GM12892 (cell line): ENCODE measurements around the gene RASL11B. TPM values are rescaled to one million over a fixed set of nuclear protein-coding genes. Genes with fewer than 3 reads are reported as not detected.
"Not testable (repeated sequence)": the region's sequence is repeated elsewhere in the genome, so short reads cannot be mapped to it uniquely, and the experiment has no call there.

Experiments used
- DNase-seq: peaks from one replicate; pipeline ENCODE4 v3.0.0; 2011; ENCODE audit not compliant: insufficient read length
- FAIRE-seq: peaks from 2 replicates; lab custom pipeline; 2011; peaks lifted over from hg19 to GRCh38; lab: Jason Lieb, UNC
- POLR2A ChIP-seq: IDR thresholded peaks from 2 replicates; pipeline ENCODE4 v1.6.1; 2011; ENCODE audit warnings: low read depth, low read length, control low read depth
- POLR2AphosphoS5 ChIP-seq: IDR thresholded peaks from 2 replicates; pipeline ENCODE4 v1.6.1; 2011; ENCODE audit warnings: low read depth, low read length, control low read depth
- TAF1 ChIP-seq: IDR thresholded peaks from 2 replicates; pipeline ENCODE4 v1.6.1; 2011; ENCODE audit warnings: low read depth, mild to moderate bottlenecking, control low read depth, low read length, borderline replicate concordance
- polyA plus RNA-seq: library from polyadenylated mRNA; unstranded; fragments of >200 nt; gene quantifications from one replicate; pipeline ENCODE4 v1.2.1, GENCODE V29; 2012; ENCODE audit warnings: missing spikeins, inconsistent platforms; ENCODE audit not compliant: missing spikeins

The RASL11B gene
- polyA plus RNA-seq, result not detected

DNA sequence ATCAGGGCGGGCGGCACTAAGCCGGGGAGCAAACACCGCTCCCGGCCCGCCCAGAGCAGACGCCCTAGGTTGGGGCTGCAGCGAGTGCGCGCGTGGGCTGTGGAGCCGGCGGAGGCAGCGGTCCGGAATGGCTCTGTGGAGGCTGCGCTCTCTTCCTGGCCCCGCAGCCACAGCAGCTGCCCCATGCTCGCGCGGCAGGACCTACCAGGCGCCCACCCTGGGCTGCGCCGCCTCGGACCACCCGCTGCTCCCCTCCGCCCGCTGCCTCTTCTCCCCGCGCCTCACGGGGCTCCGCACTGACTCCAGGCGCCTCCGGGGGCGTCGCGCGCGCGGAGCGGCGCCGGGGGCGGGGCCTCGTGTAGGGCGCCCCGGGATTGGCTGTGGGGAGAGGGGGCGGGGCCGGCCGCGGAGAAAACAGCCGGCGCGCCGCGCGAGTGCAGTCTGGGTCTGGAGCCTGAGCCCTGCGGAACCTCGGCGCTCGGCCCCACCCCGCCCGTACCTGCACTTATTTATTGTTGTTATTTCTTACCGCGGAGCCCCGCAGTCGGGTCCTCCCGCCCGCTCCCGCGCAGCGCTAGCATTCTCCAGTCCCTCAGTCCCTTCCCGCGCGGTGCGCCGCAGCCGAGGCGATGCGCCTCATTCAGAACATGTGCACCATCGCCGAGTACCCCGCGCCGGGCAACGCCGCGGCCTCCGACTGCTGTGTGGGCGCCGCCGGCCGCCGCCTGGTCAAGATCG lies at the start of gene RASL11B:
Gene RASL11B (plus strand): TSS at position 439 of the 738 bp plus-strand sequence. CDS start 191 bp downstream, at position 630.
- FAIRE-seq, result peak; percentile 84
- TF ChIP-seq POLR2AphosphoS5 (no peak), TAF1 (0 out of 2 replicates have a peak, but pooled peaks have one; percentile 22), POLR2A (no peak)
- peak; percentile 95 for DNase-seq

- FAIRE-seq, result no peak
- no peak for DNase-seq
Measured at GRCh38 chr4:52813546-52813945, 48.6 kb upstream of the RASL11B start.

DNA sequence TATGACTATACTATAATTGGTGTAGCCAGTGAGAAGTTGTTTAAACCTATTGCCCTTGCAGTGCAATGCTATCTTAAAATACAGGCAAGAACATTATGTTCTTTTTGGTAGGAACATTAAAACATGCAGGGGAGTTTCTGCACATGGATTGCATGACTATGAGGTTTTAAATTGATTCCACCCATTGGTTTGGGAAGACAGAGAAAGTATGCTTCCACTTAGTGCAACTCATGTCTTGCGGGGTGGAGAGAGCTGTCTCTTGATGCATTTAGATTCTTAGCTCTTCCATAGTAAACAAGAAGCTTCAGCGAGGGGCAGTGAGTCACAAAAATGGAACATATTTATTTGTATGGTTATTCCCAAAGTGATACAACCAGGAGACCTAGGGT lies 39.5 kb upstream of the RASL11B start:
- no peak for TF ChIP-seq TAF1
- TF ChIP-seq POLR2AphosphoS5, result no peak
- TF ChIP-seq POLR2A, result no peak
- FAIRE-seq (no peak), DNase-seq (no peak)

More at GRCh38 chr4:52813546-52813945, 48.6 kb upstream of the RASL11B start:
- TF ChIP-seq TAF1 (no peak), POLR2A (no peak)

- TF ChIP-seq TAF1 (no peak), POLR2AphosphoS5 (no peak), POLR2A (no peak)
- FAIRE-seq (no peak), DNase-seq (no peak)
Measured at GRCh38 chr4:52822972-52823701, 39.0 kb upstream of the RASL11B start.

GRCh38 chr4:52823702-52824092 lies 38.4 kb upstream of the RASL11B start:
- no peak for TF ChIP-seq POLR2A
- no peak for TF ChIP-seq TAF1
- no peak for TF ChIP-seq POLR2AphosphoS5
- no peak for DNase-seq
- no peak for FAIRE-seq

- no peak for FAIRE-seq
- DNase-seq, result no peak
- TF ChIP-seq POLR2A, result no peak
- TF ChIP-seq TAF1, result no peak
- no peak for TF ChIP-seq POLR2AphosphoS5
Measured at GRCh38 chr4:52824270-52824602, 37.9 kb upstream of the RASL11B start.

GRCh38 chr4:52824603-52825459 lies 37.3 kb upstream of the RASL11B start:
- no peak for FAIRE-seq
- DNase-seq, result no peak
- TF ChIP-seq TAF1, result no peak
- no peak for TF ChIP-seq POLR2A
- no peak for TF ChIP-seq POLR2AphosphoS5

- FAIRE-seq (no peak), DNase-seq (no peak)
- no peak for TF ChIP-seq POLR2AphosphoS5
- no peak for TF ChIP-seq POLR2A
- no peak for TF ChIP-seq TAF1
Measured at GRCh38 chr4:52825460-52826090, 36.5 kb upstream of the RASL11B start.

GRCh38 chr4:52833941-52834525 lies 28.1 kb upstream of the RASL11B start:
- no peak for TF ChIP-seq TAF1
- no peak for TF ChIP-seq POLR2AphosphoS5
- no peak for TF ChIP-seq POLR2A
- no peak for FAIRE-seq
- no peak for DNase-seq

DNA sequence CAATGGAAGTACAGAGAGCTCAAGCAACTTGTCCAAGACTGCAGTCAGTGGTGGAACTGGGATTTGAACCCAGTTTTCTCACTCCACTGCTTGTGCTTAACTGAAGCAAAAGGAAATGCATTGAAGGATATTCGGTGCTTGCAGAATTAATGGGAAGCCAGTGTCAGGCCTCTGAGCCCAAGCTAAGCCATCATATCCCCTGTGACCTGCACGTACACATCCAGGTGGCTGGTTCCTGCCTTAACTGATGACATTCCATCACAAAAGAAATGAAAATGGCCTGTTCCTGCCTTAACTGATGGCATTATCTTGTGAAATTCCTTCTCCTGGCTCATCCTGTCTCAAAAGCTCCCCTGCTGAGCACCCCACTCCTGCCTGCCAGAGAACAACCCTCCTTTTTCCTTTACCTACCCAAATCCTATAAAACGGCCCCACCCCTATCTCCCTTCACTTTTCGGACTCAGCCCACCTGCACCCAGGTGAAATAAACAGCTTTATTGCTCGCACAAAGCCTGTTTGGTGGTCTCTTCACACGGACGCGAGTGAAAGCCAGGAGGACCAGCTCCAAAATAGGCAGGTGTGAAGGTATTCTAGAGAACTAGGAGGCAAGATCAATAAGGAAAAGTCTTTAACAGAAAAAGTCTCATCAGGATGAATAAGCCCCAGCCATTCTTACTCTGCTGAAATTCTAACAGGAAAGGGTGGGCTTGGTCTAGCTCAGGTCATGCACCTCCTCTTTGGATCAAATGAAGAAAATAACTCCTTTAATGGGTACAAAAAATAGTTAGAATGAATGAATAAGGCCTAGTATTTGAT lies 27.3 kb upstream of the RASL11B start:
- DNase-seq, FAIRE-seq: not testable (repeated sequence)
